Transverse colon (tissue), 4 donors: ENCODE results near the gene CPOX. TPM values are rescaled to one million over a fixed set of nuclear protein-coding genes. Genes with fewer than 3 reads are reported as not detected.
A peak's percentile ranks its signal among the peaks of the same experiment; 100 is the strongest.

Experiments
- DNase-seq: peaks from one replicate; pipeline ENCODE4 v3.0.0-alpha.2; 2019
- H3K27ac ChIP-seq, 4 donors: fragments of 200-600 bp; sonication (generic); 2 replicates each; pipeline ENCODE4 v1.5.1; 2016 to 2018; ENCODE audit warnings: inconsistent platforms in 4 of 4
- H3K27me3 ChIP-seq: fragments of 200-600 bp; sonication (generic); 2 replicates; pipeline ENCODE4 v1.5.1; 2017; ENCODE audit warnings: inconsistent platforms
- H3K36me3 ChIP-seq, 4 donors: fragments of 200-600 bp; sonication (generic); 2 replicates each; pipeline ENCODE4 v1.5.1; 2017 to 2019; ENCODE audit warnings: inconsistent platforms in 4 of 4
- H3K4me1 ChIP-seq, 4 donors: fragments of 200-600 bp; sonication (generic); 2 replicates each; pipeline ENCODE4 v1.5.1; 2017 to 2020; ENCODE audit warnings: inconsistent platforms in 4 of 4
- H3K4me3 ChIP-seq, 4 donors: fragments of 200-600 bp; sonication (generic); 1 replicate in 1 of 4; 2 replicates in 3 of 4; pipeline versions ENCODE4 v1.5.1 to v1.6.1; 2017 to 2019; ENCODE audit warnings: inconsistent platforms in 4 of 4
- H3K9me3 ChIP-seq, 2 donors: fragments of 200-600 bp; sonication (generic); 2 replicates each; pipeline ENCODE4 v1.5.1; 2017 to 2019; ENCODE audit warnings: inconsistent platforms in 2 of 2
- CTCF ChIP-seq, 5 experiments: fragments of 200-600 bp in 3 of 5; fragments of 450-650 bp in 2 of 5; sonication (generic) in 3 of 5; IDR thresholded peaks; 1 replicate in 2 of 5; 2 replicates in 3 of 5; pipeline ENCODE4 v1.5.1; 2016 to 2017; ENCODE audit warnings: antibody characterized with exemption in 5 of 5, inconsistent platforms in 3 of 5, mild to moderate bottlenecking in 2 of 5, moderate library complexity in 1 of 5
- EP300 ChIP-seq: sonication (generic); formaldehyde crosslinking; IDR thresholded peaks from one replicate; pipeline ENCODE4 v1.6.1; 2017; ENCODE audit warnings: antibody characterized with exemption, low read depth
- POLR2A ChIP-seq: fragments of 450-650 bp; IDR thresholded peaks from one replicate; pipeline ENCODE4 v1.6.1; 2016; ENCODE audit warnings: antibody characterized with exemption, mild to moderate bottlenecking, moderate library complexity
- POLR2AphosphoS5 ChIP-seq, 3 donors: sonication (generic); formaldehyde crosslinking; IDR thresholded peaks; one replicate each; pipeline ENCODE4 v1.6.1; 2016; ENCODE audit warnings: antibody characterized with exemption in 3 of 3
- WGBS, 2 donors: methylation state at CpG; one replicate each; pipeline ENCODE4 v1.1.5; 2018; ENCODE audit warnings: low coverage in 1 of 2; 5-methylcytosine and 5-hydroxymethylcytosine counted together
- in situ Hi-C, 4 donors: fragments of 200-750 bp; cut with MboI; loops; one replicate each; pipeline versions ENCODE4 v1.15.0 to v1.15.1; 2017; ENCODE audit warnings: low sequenced_read_pairs in 3 of 4, low pct_ligation_motif_present in 1 of 4, low pct_unique_long_range_greater_than_20kb in 1 of 4
- intact Hi-C: fragments of 100-400 bp; cut with DNase I; formaldehyde crosslinking; loops from one replicate; pipeline ENCODE4 v1.15.1; 2023; ENCODE audit warnings: low total_unique reads
- total RNA-seq, 4 donors: library from RNA; depleted of rRNA; stranded (reverse); fragments of >200 nt; gene quantifications; one replicate each; pipeline ENCODE4 v1.1.0, GENCODE V29; 2016

Gene CPOX
- total RNA-seq, 4 donors from 2014 or later: 17.9 to 30.7 (median 26.3) TPM

DNA sequence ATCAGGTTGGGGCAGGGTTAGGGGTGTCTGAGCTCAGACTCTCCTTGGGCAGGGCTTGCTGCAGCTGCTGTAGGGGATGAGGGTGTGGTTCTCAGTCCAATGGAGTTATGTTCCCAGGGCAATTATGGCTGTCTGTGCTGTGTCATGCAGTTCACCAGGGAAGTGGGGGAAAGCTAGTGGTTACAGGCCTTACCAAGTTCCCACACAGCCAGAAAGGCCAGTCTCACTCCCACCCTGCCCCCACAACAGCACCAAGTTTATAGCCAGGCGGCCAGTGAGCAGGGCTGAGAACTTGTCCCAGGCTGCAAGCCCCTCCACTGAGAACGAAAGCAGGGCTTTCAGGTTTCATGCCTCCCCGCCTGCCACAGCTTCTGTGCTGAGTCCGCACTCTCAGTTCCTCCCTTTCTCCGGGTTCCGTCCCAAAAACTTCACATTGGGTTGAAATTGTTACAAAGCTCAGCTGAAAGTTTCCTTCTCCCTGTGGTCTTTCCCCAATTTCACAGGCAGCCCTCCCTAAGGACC, 19.6 kb upstream of the CPOX start:
- intact Hi-C loops: no loop called here
- in situ Hi-C loops: loop anchor here in 2 of 4 donors (25.0 kb wide), 1 partner anchor 374 kb away; no protein-coding TSS in a partner anchor

GRCh38 chr3:98612587-98612986, 19.2 kb upstream of the CPOX start:
- Histone ChIP-seq H3K4me1 (no peaks in the 10 kb centered on the region), H3K4me3 (no peak overlapping the region), H3K27me3 (no peaks in the 10 kb centered on the region), H3K27ac (peak overlapping the region in 1 of 4 donors; percentile 30), H3K9me3 (no peaks in the 10 kb centered on the region), H3K36me3 (no peaks in the 10 kb centered on the region)
- in situ Hi-C loops: loop anchor here in 2 of 4 donors (25.0 kb wide), 1 partner anchor 375 kb away; no protein-coding TSS in a partner anchor
- DNase-seq: peak; percentile 11
- WGBS, 2 donors: 78% methylated on average over 5 of the region's 5 CpGs; no CpG with 5 or more reads in 1 of the 2 donors
- TF ChIP-seq POLR2A (no peak), POLR2AphosphoS5 (IDR thresholded peaks at IDR 0.05) (no peak), EP300 (no peak), CTCF (IDR thresholded peaks at IDR 0.05) (no peak)
- intact Hi-C loops: no loop called here

More for the DNA sequence above, 19.6 kb upstream of the CPOX start:
- Histone ChIP-seq H3K4me1 (no peaks in the 10 kb centered on the region), H3K36me3 (no peaks in the 10 kb centered on the region), H3K9me3 (no peaks in the 10 kb centered on the region), H3K27ac (peak overlapping the region in 1 of 4 donors; percentile 30), H3K4me3 (no peak overlapping the region), H3K27me3 (no peaks in the 10 kb centered on the region)
- DNase-seq: peak; percentile 33
- no peak for TF ChIP-seq CTCF (IDR thresholded peaks at IDR 0.05)
- TF ChIP-seq POLR2AphosphoS5 (IDR thresholded peaks at IDR 0.05): no peak
- no peak for TF ChIP-seq POLR2A
- TF ChIP-seq EP300: no peak
- WGBS, 2 donors: 97% methylated on average over 6 of the region's 6 CpGs; no CpG with 5 or more reads in 1 of the 2 donors

DNA sequence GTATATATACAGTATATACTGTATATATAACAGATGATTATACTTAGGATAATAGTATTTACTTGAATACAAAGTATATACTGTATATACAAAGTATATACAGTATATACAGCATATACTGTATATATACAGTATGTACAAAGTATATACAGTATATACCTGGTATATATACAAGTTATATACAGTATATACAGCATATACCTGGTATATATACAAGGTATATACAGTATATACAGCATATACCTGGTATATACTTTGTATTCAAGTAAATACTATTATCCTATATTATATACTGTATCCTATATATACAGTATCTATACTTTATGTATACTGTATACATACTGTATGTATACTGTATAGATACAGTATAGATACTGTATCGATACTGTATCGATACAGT, 14.6 kb upstream of the CPOX start:
- Histone ChIP-seq H3K4me1 (no peaks in the 10 kb centered on the region), H3K9me3 (no peaks in the 10 kb centered on the region), H3K36me3 (no peaks in the 10 kb centered on the region), H3K27ac (no peak overlapping the region), H3K4me3 (no peak overlapping the region), H3K27me3 (no peaks in the 10 kb centered on the region)
- TF ChIP-seq EP300 (no peak), CTCF (IDR thresholded peaks at IDR 0.05) (no peak), POLR2A (no peak)
- intact Hi-C loops (no loop called here), in situ Hi-C loops (loop anchor here in 3 of 4 donors (10.0 to 25.0 kb wide), 2 partner anchors 207 to 379 kb away; no protein-coding TSS in a partner anchor)
- WGBS, 2 donors: 78 to 91% methylated on average over 2 of the region's 2 CpGs
- no peak for DNase-seq

- TF ChIP-seq EP300: no peak
- no peak for TF ChIP-seq POLR2A
- no peak for TF ChIP-seq CTCF (IDR thresholded peaks at IDR 0.05)
- no peak for TF ChIP-seq POLR2AphosphoS5 (IDR thresholded peaks at IDR 0.05)
- in situ Hi-C loops (loop anchor here in 3 of 4 donors (5.0 to 25.0 kb wide), 3 partner anchors 209 to 384 kb away; no protein-coding TSS in a partner anchor), intact Hi-C loops (loop anchor here (5.0 kb wide), 2 partner anchors 214 to 389 kb away; no protein-coding TSS in a partner anchor)
- no peak overlapping the region for H3K27ac ChIP-seq
- H3K27me3 ChIP-seq: no peaks in the 10 kb centered on the region
- H3K9me3 ChIP-seq: no peaks in the 10 kb centered on the region
- H3K4me3 ChIP-seq: no peak overlapping the region
- no peaks in the 10 kb centered on the region for H3K36me3 ChIP-seq
- no peak for DNase-seq
- peaks cover 0 to 4% (median 0%) of the 10 kb centered on the region in 4 donors for H3K4me1 ChIP-seq
These were observed 10.2 kb upstream of the CPOX start for GRCh38 chr3:98603580-98603979.
